Putamen (tissue), 1 donor: ENCODE data around the gene RAMP1.
"Not testable (repeated sequence)": the region's sequence is repeated elsewhere in the genome, so short reads cannot be mapped to it uniquely, and the experiment has no call there.

Experiments used
- DNase-seq: peaks from one replicate; pipeline ENCODE4 v3.0.0-alpha.2; 2016; ENCODE audit warnings: low spot score

The RAMP1 gene

GRCh38 chr2:237859533-237860272 lies at the start of gene RAMP1:
Gene RAMP1, plus strand, starts transcription at chr2:237859623. Its CDS starts 53 bp downstream, at chr2:237859676.
- DNase-seq, result peak; percentile 35

- no peak for DNase-seq
Observed at GRCh38 chr2:237815637-237816036, 43.8 kb upstream of the RAMP1 start.

GRCh38 chr2:237816531-237816930 lies 42.9 kb upstream of the RAMP1 start:
- DNase-seq, result no peak

GRCh38 chr2:237818066-237818473 lies 41.4 kb upstream of the RAMP1 start:
- no peak for DNase-seq

- no peak for DNase-seq
Observed at GRCh38 chr2:237819231-237819630, 40.2 kb upstream of the RAMP1 start.

- DNase-seq, result no peak
Observed at GRCh38 chr2:237820421-237820820, 39.0 kb upstream of the RAMP1 start.

GRCh38 chr2:237823544-237823943 lies 35.9 kb upstream of the RAMP1 start:
- DNase-seq, result no peak

- DNase-seq, result no peak
Observed at GRCh38 chr2:237824085-237824484, 35.3 kb upstream of the RAMP1 start.

GRCh38 chr2:237827421-237827987 lies 31.9 kb upstream of the RAMP1 start:
- no peak for DNase-seq

- DNase-seq, result no peak
Observed at GRCh38 chr2:237830522-237830921, 28.9 kb upstream of the RAMP1 start.

GRCh38 chr2:237833546-237833945 lies 25.9 kb upstream of the RAMP1 start:
- DNase-seq, result no peak

- no peak for DNase-seq
Observed at GRCh38 chr2:237835372-237835771, 24.1 kb upstream of the RAMP1 start.

GRCh38 chr2:237841051-237841450 lies 18.4 kb upstream of the RAMP1 start:
- DNase-seq, result no peak

GRCh38 chr2:237848940-237849339 lies 10.5 kb upstream of the RAMP1 start:
- not testable (repeated sequence) for DNase-seq

GRCh38 chr2:237854295-237854694 lies 5.1 kb upstream of the RAMP1 start:
- no peak for DNase-seq

- no peak for DNase-seq
Observed at GRCh38 chr2:237857791-237858190, 1.6 kb upstream of the RAMP1 start.

GRCh38 chr2:237858294-237859081 lies 935 bp upstream of the RAMP1 start:
- peak; percentile 80 for DNase-seq

GRCh38 chr2:237859082-237859433 lies 365 bp upstream of the RAMP1 start:
- DNase-seq, result peak; percentile 66

- DNase-seq, result no peak
Observed at GRCh38 chr2:237860273-237860935, 981 bp downstream of the RAMP1 start.

GRCh38 chr2:237861875-237862527 lies 2.6 kb downstream of the RAMP1 start:
- DNase-seq, result no peak

- DNase-seq, result no peak
Observed at GRCh38 chr2:237862528-237862895, 3.1 kb downstream of the RAMP1 start.

- DNase-seq, result no peak
Observed at GRCh38 chr2:237863102-237863511, 3.7 kb downstream of the RAMP1 start.
